RPMI7951 (cell line): Measurements from ENCODE around the gene LARGE1. TPM values are rescaled to one million over a fixed set of nuclear protein-coding genes. Genes with fewer than 3 reads are reported as not detected.

ENCODE experiments used
- DNase-seq: peaks from one replicate; pipeline ENCODE4 v3.0.0-alpha.2; 2012; ENCODE audit warnings: low read depth
- total RNA-seq: library from RNA; depleted of rRNA; stranded (reverse); fragments of >200 nt; shearing (Covaris generic); gene quantifications from 2 replicates; pipeline ENCODE4 v1.2.3, GENCODE V29; 2014; rRNA removed

LARGE1 gene
- total RNA-seq: 2.9 and 3.0 TPM in 2 replicates

- peak; percentile 13 for DNase-seq
These were observed at the start of gene LARGE1 for GRCh38 chr22:33920197-33920540. TSS of gene LARGE1 (minus strand) at chr22:33920476.

GRCh38 chr22:33969045-33969444 is 48.8 kb upstream of the LARGE1 start:
- DNase-seq: peak; percentile 4

GRCh38 chr22:33964121-33964520 is 43.8 kb upstream of the LARGE1 start:
- no peak for DNase-seq

- no peak for DNase-seq
These were observed 42.1 kb upstream of the LARGE1 start for GRCh38 chr22:33962409-33962808.

GRCh38 chr22:33958741-33959140 is 38.5 kb upstream of the LARGE1 start:
- no peak for DNase-seq

- no peak for DNase-seq
These were observed 36.8 kb upstream of the LARGE1 start for GRCh38 chr22:33957086-33957485.

GRCh38 chr22:33952776-33953175 is 32.5 kb upstream of the LARGE1 start:
- no peak for DNase-seq

- DNase-seq: no peak
These were observed 20.5 kb upstream of the LARGE1 start for GRCh38 chr22:33940741-33941140.

GRCh38 chr22:33932997-33933396 is 12.7 kb upstream of the LARGE1 start:
- no peak for DNase-seq

- no peak for DNase-seq
These were observed 11.1 kb upstream of the LARGE1 start for GRCh38 chr22:33931406-33931805.

GRCh38 chr22:33927752-33928151 is 7.5 kb upstream of the LARGE1 start:
- no peak for DNase-seq

GRCh38 chr22:33925194-33925593 is 4.9 kb upstream of the LARGE1 start:
- no peak for DNase-seq

- DNase-seq: peak; percentile 57
These were observed 3.5 kb upstream of the LARGE1 start for GRCh38 chr22:33923660-33924246.

- DNase-seq: no peak
These were observed 2.8 kb upstream of the LARGE1 start for GRCh38 chr22:33923033-33923432.

GRCh38 chr22:33922349-33922681 is 2.0 kb upstream of the LARGE1 start:
- DNase-seq: peak; percentile 20

GRCh38 chr22:33921525-33922348 is 1.5 kb upstream of the LARGE1 start:
- DNase-seq: peak; percentile 47

- peak; percentile 87 for DNase-seq
These were observed 750 bp upstream of the LARGE1 start for GRCh38 chr22:33920927-33921524.

GRCh38 chr22:33919391-33920196 is 682 bp downstream of the LARGE1 start:
- peak; percentile 9 for DNase-seq

- no peak for DNase-seq
These were observed 1.5 kb downstream of the LARGE1 start for GRCh38 chr22:33918676-33919365.

- DNase-seq: no peak
These were observed 2.4 kb downstream of the LARGE1 start for GRCh38 chr22:33917744-33918406.

- DNase-seq: no peak
These were observed 5.6 kb downstream of the LARGE1 start for GRCh38 chr22:33914699-33915098.
